ENCODE results near the gene CHI3L2.

CHI3L2 gene

GRCh38 chr1:111221276-111221632 lies 6.3 kb upstream of the CHI3L2 start:
- DNase-seq (ENCODE audit: low spot score): no peak

- no peak for DNase-seq (ENCODE audit: low spot score)
Measured at GRCh38 chr1:111221633-111222291, 5.8 kb upstream of the CHI3L2 start.

DNA sequence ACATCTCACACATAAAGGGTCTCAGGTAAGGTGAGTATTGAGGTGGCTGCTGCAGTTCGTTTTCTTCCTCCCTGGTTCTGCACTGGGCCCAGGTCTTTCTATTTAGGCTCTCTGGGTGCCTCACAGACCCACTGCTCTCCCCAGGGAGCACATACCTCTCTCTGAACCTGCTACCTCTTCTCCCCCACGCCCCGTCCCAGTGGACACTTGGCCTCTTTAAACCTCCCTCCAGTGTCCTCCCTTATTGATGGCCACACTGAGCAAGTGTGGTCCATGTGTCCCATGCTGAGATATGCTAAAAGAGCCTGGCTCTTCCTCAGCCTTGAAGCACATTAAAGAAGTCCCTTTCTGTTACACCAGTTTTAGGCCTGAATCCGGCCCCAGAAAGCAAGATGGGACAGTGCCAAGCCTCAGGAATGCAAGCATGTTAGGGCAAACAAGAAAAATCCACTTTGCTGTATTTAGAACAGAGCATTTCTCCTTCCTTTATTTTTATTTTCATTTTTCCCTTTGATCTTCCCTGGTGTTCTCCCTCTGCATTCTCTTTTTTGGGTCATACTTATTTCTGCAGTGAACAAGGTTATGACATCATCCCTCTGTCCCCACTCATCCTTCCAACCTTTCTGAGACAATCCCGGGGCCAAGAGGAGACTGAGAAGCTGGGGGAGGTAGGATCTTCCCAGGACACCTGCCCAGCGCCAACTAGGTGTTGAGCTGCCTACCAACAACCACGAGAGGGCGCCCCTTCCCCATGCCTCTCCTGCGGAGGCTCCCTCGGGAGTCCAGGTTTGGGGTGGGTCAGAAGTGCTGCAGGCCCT lies 5.0 kb upstream of the CHI3L2 start:
- DNase-seq (ENCODE audit: low spot score): peak; percentile 80

DNA sequence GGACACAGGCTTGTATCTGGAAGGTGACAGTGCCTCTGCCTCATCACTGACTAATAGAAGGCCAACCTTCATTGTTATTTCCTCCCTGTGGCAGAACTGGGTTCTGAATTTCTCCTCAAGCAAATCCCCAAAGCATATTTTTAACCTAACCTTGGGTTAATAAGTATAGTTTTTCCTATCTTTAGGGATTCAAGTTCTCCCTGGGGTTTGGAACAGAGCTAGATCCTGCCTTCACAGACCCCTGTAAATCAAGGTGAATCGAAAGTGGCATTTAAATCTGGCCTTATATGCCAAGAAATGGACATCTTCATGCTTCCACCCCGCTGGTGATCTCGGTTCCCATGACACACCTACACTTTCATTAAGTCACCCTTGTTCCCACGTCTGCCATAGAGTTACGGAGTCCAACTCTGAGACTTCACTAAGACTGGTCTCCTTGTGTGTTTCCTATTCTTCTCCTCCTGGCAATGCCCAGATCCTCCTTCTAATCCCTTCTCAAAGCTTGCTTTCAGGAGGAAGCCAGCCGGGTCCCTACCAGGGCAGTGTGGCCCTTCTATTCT lies 4.3 kb upstream of the CHI3L2 start:
- no peak for DNase-seq (ENCODE audit: low spot score)

DNA sequence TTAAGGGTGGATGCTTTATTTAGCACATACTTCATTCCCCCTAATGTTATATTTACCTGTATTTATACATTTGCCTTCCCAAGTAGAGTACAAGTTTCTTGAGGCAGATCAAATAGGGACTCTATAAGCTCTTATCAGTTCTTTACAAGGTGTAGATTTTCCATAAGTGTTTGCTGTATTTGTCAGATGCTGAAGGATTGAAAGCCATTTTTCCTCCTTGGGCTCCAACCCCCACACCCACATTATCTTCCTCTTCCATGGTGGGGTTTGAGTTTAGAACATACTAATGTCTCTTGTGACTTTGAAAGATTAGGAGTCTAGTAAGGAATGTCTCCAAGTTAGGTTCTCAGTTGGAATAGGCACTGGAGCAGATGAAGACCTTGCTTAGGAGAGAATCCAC lies 2.4 kb upstream of the CHI3L2 start:
- DNase-seq (ENCODE audit: low spot score): no peak

DNA sequence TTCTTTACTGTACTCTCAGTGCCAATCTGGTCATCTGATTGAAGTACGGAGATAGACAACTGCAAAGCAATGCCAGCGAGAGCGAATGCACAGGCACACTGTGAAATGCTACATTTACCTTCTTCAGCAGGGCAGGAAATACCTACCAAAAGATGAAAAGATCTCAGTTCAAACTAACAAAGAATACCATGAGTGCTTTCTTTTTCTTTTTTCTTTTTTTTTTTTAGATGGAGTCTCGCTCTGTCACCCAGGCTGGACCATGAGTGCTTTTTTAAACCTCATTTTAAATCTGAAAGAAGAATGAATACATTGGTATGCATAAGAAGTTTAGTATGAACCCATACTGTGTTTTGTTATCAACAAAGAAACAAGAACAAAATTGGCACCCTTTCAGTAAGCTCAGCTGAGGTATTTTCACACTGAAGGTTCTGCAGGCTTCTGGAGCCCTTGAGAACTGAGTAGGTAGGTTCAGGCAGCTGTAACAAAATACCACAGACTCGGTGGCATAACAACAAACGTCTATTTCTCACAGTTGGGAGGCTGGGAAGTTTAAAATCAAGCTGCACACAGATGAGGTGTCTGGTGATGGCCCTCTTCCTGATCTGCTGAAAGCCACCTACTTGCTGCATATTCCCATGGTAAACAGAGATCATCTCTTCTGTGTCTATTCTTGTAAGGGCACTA lies 1.7 kb upstream of the CHI3L2 start:
- no peak for DNase-seq (ENCODE audit: low spot score)

DNA sequence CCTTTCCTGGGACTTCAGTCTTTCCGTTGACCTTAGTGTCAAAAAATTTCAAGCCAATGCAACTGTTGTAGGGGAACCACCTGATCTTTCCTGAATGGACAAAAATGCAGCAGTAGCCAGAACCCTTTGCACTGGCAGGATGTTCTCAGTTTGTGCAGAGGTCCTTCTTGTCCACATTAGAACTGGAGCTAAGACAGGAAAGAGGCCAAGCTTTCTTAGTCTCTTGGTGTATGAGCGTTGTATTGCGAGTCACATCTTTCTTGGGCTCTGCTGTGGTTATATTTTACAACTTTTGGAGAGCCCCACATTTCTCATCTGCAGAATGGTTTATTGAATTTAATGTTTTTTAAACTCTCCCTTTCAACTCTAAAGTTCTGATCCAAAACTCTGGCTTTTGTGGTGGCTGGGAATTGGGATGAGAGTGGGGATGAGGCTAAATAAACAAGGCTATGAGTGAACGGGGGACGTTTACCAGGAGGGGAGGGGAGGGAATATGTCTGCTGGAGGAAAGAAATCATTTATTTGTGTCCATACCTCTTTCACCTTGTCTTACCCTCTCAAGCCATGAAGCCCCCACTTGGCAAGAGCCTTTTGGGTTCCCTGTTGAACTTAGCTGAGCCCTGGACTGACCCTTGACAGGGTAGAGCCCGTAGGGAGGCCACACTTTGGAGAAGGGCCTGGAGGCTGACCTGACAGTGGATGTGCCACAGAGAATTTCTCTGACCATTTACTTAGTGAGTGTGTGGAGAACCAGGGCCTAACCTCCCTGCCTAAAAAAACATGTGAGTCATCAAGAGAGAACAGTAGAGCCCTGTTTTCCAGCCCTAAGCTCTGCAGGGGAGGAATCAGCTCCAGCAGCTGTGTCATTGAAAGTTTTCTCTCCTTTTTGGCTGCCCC lies 586 bp downstream of the CHI3L2 start:
- DNase-seq (ENCODE audit: low spot score): peak; percentile 47

GRCh38 chr1:111228748-111229126 lies 1.2 kb downstream of the CHI3L2 start:
- no peak for DNase-seq (ENCODE audit: low spot score)

DNA sequence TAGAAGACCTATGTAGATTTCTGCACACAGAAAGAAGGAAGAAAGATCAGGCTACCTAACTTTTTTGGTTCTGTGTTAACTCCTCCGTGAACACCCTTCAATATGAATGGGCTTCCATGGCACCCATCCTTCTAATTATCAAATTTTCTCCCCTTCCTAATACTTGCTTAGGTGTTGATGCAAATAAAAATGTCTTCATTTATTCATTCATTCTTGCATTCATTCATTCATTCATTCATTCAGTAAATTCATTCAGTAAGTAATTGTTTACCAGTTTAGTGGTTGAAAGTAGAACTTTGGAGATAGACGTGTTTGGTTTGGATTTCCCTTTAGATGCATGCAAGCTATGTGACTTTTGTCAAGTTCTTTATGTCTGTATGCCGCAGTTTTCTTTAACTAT lies 4.6 kb downstream of the CHI3L2 start:
- no peak for DNase-seq (ENCODE audit: low spot score)

DNA sequence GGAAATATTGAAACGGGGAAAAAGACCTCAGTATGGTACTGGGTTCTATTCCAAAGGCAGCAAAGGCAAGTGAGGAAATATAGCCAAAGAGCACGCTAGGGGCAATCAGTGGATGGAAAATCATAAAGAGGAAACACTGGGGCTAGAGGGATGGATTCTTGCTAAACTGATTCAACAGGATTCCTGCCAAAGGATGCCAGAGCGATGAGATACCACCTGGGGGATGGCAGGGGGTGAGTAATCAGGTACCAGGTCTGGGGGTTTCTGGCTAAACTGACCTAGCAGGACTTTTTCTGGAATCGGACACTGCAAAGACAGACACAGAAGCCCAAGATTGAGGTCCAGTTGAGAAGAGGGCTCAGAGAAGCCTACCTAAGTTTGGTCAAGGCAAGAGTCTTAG lies 6.7 kb downstream of the CHI3L2 start:
- no peak for DNase-seq (ENCODE audit: low spot score)

- DNase-seq (ENCODE audit: low spot score): no peak
Measured at GRCh38 chr1:111234866-111235265, 7.4 kb downstream of the CHI3L2 start.

DNA sequence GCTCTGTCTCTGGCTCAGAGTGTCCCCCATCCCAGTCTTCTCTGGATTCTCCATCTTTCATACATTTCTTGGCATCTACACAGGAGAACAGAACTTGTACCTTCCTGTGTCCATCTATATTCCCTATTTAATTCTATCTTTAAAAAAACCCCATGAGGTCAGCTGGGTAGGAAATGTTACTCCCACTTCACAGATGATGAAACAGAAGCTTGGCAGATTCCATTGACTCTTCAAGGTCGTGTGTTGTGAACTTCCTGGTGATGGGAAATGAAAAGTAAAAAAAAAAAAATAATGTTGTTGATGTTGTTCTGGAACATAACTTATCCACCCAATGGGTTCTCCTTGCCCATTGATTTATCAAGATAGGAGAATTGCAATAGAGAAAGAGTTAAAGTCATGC lies 8.9 kb downstream of the CHI3L2 start:
- DNase-seq (ENCODE audit: low spot score): no peak

- DNase-seq (ENCODE audit: low spot score): no peak
Measured at GRCh38 chr1:111236806-111237205, 9.3 kb downstream of the CHI3L2 start.

- DNase-seq (ENCODE audit: low spot score): no peak
Measured at GRCh38 chr1:111238056-111238795, 10.7 kb downstream of the CHI3L2 start.

DNA sequence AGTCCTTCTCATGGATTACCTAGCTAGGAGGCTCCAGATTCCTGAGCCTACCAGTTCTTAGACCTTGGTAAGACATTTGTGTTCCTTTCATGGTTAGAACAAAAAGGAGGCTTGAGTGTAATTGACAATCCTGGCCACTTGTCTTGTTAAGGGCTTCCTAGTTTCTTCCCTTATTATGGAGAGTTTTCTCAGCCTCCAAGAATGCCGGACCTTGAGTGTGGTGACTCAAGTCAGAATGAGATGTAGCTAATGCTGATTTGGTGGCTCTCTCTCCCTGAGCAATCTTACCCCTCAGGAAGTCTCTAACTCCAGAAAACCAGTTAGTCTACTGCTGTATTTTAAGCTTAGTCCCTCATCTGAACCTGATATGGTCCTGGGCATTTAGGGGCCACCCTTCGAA lies 14.3 kb downstream of the CHI3L2 start:
- DNase-seq (ENCODE audit: low spot score): no peak

- DNase-seq (ENCODE audit: low spot score): no peak
Measured at GRCh38 chr1:111242805-111243523, 15.5 kb downstream of the CHI3L2 start.

DNA sequence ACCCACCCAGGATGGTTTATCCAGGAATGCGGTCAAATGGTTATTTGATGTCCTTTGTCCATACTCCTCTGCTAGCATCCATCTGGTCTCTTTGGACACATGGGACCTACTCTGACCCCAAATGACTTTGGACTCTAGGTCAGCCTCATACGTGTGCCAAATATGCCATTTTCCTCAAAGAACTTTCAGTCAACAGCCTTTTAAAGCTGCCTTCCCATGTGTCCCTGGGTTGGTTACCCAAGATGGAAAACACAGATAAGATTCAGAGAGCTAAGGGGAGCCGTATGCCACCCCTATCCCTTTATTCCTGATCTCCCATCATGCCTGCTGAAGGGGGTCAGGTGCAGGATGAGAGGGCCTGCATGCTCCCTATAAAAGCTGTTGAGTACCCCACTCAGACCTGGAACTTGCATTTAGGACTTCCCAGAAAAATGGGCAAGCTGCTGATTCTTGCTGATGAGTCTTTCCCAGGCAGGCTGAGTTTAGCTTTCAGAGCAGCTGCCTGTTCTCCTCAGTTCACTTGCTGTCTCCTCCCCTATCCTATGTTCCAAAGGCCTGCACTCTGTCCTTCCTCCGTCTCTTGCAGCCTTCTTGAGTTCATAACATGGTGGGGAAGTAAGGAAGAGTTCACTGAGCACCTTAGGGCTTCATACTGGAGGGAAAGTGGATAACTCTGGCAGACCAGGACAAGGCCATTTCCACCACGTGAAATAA lies 19.8 kb downstream of the CHI3L2 start:
- DNase-seq (ENCODE audit: low spot score): no peak

DNA sequence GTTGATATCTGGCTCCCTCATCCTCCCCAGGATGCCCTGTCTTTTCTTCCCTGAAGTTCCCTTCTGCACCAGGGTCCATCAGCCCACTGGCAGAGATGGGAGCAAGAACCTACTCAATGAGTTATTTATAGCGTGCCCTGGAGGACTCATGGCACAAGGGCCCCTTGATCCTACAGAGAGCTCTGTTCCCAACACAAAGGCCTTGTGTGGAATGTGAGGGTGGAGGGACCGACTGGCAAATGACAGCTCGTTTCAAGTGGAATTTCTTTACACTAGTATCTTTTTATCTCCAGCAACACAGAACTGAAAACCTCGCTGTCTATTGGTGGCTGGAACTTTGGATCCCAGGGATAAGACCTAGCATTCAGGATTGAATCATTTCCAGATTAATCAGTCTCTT lies 22.4 kb downstream of the CHI3L2 start:
- no peak for DNase-seq (ENCODE audit: low spot score)

- no peak for DNase-seq (ENCODE audit: low spot score)
Measured at GRCh38 chr1:111251570-111251969, 24.1 kb downstream of the CHI3L2 start.

- DNase-seq (ENCODE audit: low spot score): no peak
Measured at GRCh38 chr1:111252786-111253185, 25.3 kb downstream of the CHI3L2 start.

All from LoVo (cell line).